Activated CD8-positive, alpha-beta memory T cell treated with anti-CD3 and anti-CD28 coated beads for 24 hours (primary cell): Measurements from ENCODE around the gene PRR20D.
"Not testable (repeated sequence)": the region's sequence is repeated elsewhere in the genome, so short reads cannot be mapped to it uniquely, and the experiment has no call there.

Experiments used
- DNase-seq: peaks from one replicate; pipeline ENCODE4 v3.0.0-alpha.2; 2020

Gene PRR20D

GRCh38 chr13:57160332-57160731 is at the start of gene PRR20D:
Gene PRR20D (plus strand): TSS chr13:57160632. CDS start chr13:57161019, 387 bp downstream.
- DNase-seq = not testable (repeated sequence)

GRCh38 chr13:57114945-57115344 is 45.5 kb upstream of the PRR20D start:
- no peak for DNase-seq

- no peak for DNase-seq
Measured at GRCh38 chr13:57123681-57124080, 36.8 kb upstream of the PRR20D start.

GRCh38 chr13:57128909-57129308 is 31.5 kb upstream of the PRR20D start:
- DNase-seq = no peak

GRCh38 chr13:57136093-57136492 is 24.3 kb upstream of the PRR20D start:
- DNase-seq = no peak

GRCh38 chr13:57137585-57137984 is 22.8 kb upstream of the PRR20D start:
- no peak for DNase-seq

- DNase-seq = no peak
Measured at GRCh38 chr13:57138988-57139387, 21.4 kb upstream of the PRR20D start.

- not testable (repeated sequence) for DNase-seq
Measured at GRCh38 chr13:57139781-57140180, 20.7 kb upstream of the PRR20D start.

- not testable (repeated sequence) for DNase-seq
Measured at GRCh38 chr13:57140235-57140968, 20.0 kb upstream of the PRR20D start, which contains the start of gene PRR20A. Gene PRR20A (plus strand): TSS chr13:57140918. CDS start chr13:57141305, 387 bp downstream.

GRCh38 chr13:57147188-57147587 is 13.2 kb upstream of the PRR20D start, which contains the start of gene PRR20B:
Gene PRR20B (plus strand): TSS chr13:57147488. CDS start chr13:57147875, 387 bp downstream.
- not testable (repeated sequence) for DNase-seq

- not testable (repeated sequence) for DNase-seq
Measured at GRCh38 chr13:57148106-57148505, 12.3 kb upstream of the PRR20D start.

GRCh38 chr13:57153761-57154160 is 6.7 kb upstream of the PRR20D start, which contains the start of gene PRR20C:
Gene PRR20C (plus strand): TSS chr13:57154061. CDS start chr13:57154448, 387 bp downstream.
- DNase-seq = not testable (repeated sequence)

GRCh38 chr13:57166897-57167296 is 6.5 kb downstream of the PRR20D start, which contains the start of gene PRR20E:
Gene PRR20E (plus strand): TSS chr13:57167197. CDS start chr13:57167584, 387 bp downstream.
- not testable (repeated sequence) for DNase-seq

GRCh38 chr13:57191667-57192066 is 31.2 kb downstream of the PRR20D start:
- DNase-seq = no peak

GRCh38 chr13:57212989-57213388 is 52.6 kb downstream of the PRR20D start:
- DNase-seq = no peak
